NCI-H526 treated with DMSO at 0.1 percent for 48 hours (cell line): ENCODE data around the gene ERBB2.
"Not testable (repeated sequence)": the region's sequence is repeated elsewhere in the genome, so short reads cannot be mapped to it uniquely, and the experiment has no call there.

ENCODE experiments used
- DNase-seq: peaks from one replicate; lab custom pipeline; 2025; lab: John Stamatoyannopoulos, UW

The ERBB2 gene

GRCh38 chr17:39745335-39746144, 45.7 kb downstream of the ERBB2 start:
- DNase-seq = no peak

DNA sequence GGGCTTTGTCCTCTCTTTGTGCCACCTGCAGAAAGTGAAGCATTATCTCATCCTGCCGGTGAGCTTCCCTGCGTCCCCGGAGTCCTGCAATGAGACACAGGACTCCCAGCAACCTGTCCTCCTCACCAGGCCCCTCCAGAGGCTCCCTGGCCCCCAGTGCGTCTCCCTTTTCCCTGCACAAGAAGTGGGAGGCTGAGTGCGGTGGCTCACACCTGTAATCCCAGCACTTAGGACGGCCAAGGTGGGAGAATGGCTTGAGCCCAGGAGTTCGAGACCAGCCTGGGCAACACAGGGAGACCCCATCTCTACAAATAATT, 46.2 kb downstream of the ERBB2 start:
- DNase-seq = no peak

DNA sequence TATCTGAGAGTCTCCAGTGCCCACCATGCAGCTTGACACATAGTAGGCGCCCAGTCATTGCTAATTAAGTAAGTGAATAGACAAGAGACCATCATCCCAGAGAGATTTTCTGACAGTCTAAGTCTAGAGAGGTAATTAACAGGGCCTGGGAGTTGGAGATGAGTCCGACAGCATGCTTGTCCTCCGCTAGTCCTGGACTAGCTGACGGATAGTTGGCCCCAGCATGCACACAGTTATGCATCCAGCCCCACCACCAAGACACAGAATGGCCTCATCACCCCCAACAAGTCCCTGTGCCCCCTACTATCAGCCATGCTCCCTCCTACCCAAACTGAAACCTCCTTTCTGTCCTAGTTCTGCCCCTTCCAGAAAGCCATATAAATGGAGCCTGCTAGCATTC, 47.9 kb downstream of the ERBB2 start:
- no peak for DNase-seq

- DNase-seq = not testable (repeated sequence)
These were observed 48.7 kb downstream of the ERBB2 start for GRCh38 chr17:39748444-39749034.

- no peak for DNase-seq
These were observed 50.5 kb downstream of the ERBB2 start for GRCh38 chr17:39750131-39751015.

DNA sequence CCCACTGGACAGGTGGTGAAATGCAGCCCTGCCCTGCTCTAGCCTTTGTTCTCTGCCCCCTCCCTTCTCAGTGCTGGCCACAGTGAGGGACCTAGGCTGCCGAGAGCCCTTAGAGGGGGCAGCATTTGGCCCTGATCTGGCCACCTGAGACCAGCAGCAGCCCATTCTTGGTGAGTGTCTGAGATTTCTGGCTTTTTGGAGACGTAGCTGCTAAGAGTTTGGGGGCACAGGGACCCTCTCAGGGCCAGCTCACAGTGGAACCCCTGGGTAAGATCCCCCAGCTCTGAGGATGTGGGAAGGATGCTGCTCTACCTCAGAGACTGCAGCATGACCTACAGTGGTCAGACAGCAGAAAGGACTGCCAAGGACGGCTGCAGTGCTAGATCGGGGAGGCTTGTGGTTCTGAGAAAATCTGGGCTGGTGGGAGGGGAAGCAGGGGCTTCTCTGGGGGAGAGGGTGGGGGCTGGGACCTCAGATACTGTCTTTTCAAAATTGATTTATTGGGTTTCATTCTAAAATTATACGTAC, 51.2 kb downstream of the ERBB2 start:
- DNase-seq = no peak

DNA sequence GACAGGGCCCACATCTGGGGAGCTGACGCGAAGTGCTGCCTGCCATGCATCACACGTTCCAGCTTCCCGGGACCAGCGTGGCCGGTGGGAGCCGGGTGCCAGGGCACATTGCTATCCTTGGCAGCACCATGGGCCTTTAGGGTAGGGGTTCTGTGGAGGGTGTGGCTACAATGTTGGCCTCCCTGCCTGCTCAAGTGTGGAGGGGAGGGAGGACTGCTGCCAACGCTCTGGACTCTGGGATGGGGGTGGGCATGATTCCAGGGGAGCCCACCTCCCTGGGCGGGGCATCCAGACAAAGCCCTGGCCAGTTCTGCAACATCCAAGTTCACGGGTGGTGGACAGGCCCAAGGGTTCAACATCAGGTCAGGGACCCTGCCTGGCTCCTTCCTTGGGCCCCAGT, 51.8 kb downstream of the ERBB2 start:
- DNase-seq = no peak

DNA sequence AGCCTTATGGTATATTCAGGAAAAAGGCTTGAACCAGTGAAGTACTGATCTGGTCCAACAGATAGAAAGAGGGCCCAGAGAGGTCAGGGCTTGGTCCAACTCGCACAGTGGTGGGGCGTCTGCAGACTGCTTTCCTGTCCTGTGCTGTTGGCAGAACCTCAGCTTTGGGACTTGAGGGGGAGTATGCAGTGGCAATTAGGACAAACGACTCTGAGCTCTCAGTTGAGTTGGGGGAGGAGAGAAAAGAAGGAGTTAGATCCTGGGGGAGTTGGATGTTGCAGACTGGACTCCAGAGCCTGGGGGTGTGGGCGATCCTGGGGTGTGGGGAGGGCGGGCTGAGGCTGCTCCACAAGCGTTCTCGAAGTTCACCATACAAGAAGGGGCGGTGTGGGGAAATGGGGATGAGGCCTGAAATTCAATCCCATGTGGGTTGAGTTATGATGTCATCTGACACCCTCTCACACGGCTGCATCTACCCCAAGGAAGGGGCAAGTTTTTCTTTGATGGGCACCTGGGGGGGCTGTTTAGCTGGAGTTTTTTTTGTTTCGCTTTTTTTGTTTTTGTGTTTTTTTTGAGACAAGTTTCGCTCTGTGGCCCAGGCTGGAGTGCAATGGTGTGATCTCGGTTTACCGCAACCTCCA, 52.5 kb downstream of the ERBB2 start:
- no peak for DNase-seq

DNA sequence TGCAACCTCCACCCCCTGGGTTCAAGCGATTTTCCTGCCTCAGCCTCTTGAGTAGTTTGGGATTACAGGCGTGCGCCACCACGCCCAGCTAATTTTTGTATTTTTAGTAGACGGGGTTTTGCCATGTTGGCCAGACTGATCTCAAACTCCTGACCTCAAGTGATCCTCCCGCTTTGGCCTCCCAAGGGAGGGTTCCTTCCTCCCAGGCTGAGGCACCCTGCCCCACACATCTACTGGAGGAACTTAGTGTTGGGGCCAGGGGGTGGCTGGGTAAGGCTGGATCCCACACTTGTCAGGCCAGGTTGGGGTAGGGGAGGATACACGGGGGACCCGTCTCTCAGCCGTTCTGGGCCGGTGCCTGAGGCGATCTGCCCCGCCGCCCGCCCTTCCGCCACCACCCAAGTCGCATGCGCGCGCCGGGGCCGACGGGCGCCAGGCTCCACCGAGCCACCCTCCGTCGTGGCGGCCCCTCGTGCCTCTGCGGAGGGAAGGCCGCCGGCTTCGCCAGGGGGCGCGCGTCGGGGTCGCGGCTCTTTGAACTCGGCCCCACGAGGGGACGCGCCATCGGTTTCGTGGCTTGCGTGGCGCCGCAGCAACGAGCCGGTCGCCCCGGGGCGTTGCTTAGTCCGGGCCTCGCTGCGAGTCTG, 53.8 kb downstream of the ERBB2 start:
- peak; percentile 35 for DNase-seq

- DNase-seq = peak; percentile 79
These were observed 54.5 kb downstream of the ERBB2 start for GRCh38 chr17:39754161-39754957.

DNA sequence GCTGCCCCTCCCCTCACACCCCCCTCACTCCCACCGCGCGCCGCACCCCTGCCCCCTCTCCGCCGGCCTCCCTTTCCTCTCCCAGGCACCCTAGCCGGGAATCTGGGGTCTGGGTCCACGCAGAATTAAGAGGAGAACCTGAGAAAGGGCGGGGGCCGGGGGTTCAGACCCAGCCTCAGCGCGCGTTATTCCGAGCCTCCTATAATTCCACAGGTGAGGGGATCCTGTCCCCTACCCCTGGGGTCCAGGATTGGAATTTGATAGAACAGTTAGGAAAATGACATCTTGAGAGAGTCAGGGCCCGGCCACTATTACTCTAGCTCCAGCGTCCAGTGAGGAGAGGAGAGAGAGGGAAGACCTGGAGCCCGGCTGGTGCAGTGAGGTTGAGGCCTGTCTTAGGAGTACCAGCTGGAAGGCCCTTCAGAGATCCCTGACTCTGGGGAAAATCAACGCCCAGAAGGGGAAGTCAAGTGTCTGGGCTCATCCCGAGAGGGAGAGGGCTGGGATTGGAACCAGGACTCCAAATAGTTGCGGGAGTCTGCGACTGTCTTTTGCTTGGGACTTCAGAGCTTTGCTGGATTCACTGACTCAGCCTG, 55.2 kb downstream of the ERBB2 start:
- DNase-seq = no peak

DNA sequence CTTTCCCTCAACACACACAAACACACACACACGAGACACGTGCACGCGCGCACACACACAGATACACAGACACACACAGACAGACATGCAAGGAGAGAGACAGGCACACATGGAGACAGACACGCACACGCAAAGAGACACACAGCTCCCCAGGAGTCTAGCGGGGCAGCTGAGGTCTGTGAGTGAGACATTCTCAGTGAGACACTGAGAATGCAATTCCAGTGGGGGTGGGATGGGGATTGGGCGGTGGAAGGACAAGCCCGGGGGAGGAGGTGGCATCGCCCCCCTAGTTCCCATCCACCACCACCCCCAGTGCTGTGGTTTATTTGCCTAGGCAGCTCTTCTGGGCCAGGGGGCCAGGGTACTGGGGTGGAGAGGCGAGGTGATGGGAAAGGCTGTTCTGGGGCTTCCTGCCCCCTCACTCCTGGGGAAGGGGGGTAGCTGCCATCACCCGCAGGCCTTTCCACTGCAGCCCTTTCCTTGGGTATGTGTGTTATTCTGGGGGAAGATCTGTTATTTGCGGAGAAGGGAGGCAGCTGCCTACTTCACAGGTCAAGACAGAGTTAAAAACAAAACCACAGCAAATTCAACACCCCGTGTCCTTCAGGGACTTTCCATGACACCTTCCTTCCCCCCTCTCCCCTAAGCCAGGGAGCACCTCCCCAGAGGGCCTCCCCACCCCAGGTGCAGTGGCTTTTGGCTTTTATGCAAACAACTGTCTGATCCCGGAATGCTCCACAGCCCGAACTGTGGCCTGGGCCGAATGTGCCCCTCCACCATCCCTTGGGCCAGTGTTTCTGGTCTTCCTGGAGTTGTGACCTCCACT, 55.9 kb downstream of the ERBB2 start:
- no peak for DNase-seq

- DNase-seq = no peak
These were observed 56.7 kb downstream of the ERBB2 start for GRCh38 chr17:39756380-39757079.

DNA sequence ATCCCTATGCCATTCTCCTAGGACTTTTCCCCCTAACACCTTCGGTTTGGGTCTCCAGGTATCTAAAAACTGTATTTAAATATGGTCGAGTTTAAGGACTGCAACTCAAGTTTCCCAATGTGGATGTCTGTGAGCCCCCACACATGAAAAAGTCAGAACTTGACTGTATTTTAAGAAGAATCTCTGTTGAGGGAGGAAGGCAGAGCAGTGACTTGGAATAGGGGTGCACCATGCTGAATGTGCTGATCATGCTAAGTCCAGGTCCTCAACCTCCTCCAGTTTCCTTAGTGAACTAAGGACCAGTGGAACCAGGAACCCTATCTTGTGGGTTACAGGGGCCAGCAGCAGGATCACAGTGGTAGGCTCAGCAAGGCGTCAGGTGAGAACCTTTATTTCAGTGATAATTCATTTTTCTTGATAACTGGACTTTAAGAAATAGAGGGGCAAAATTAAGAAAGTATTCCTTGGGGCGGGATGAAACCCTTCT, 57.4 kb downstream of the ERBB2 start:
- DNase-seq = no peak

DNA sequence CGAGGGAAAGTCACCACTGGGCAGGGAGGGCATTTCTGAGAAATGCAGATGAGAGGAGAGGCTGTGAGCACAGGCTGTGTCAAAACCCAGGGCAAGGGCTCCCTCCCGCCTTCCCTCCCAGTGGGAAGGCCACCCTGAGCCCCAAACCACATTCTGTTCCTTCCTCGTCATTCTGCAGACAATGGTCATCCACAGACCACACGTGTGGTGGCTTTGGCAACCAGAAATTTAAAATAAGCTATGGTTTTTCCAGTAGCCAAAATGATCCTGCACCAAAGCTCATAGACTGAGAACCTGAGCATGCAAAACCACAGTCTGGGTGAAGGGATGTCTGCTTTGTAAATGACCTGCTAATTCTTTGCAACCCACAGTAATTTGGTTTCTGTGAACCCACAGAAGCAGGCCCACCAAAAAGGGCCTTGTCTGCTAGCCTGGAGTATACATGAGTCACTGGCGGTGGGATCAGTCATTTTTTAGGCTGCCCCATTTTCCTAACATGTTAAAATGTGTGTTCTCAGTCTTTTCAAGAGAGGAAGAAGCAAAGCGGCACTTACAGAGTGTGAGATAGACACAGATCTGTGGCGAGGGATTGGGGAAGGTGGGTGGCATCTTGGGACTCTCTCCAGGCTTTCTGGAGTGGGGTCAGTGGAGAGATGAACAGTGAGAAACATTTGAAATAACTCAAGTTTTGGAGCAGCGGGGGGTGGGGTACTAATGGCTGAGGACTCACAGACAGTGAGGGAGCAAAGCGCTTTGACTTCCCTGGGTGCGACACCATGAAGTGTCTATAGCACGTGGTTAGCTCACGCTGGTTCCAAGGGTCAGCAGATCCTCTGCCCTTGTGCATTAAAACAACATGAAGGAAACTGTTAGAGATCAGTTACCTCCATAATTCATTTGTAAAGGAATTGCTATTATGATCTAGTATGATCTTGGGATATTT, 58.3 kb downstream of the ERBB2 start:
- DNase-seq = no peak

GRCh38 chr17:39759204-39759603, 59.3 kb downstream of the ERBB2 start:
- no peak for DNase-seq

GRCh38 chr17:39761861-39762496, 62.1 kb downstream of the ERBB2 start:
- no peak for DNase-seq
